ENCODE results near the gene CAMK2A.

Gene CAMK2A

DNA sequence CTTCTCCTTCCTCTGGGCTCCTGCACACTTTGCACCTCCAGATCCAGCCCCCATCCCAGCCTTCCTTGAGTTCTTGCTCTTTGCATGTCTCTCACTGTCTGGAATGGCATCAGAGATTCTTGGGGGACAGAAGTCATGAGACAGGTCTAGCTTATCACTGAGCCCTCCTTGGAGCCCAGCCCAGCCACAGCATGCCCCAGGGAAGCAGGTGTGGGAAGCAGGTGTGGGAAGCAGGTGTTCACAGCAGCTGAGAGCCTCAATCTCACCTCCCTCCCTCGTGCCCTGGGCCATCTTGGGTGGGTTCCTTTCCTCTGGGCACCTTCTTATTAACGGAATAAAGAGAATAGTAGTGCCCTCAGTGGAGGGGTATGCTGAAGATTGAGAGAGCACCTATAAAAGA, 72.5 kb downstream of the CAMK2A start:
- no peaks in the 10 kb centered on the region for H3K4me1 ChIP-seq (ENCODE audit: control insufficient read depth, insufficient read depth, low read length)
- H3K9me3 ChIP-seq (ENCODE audit: control insufficient read depth, insufficient read depth, low read depth, low read length), result no peaks in the 10 kb centered on the region
- no peak overlapping the region for H3K4me3 ChIP-seq (ENCODE audit: low read depth, low read length)
- CTCF ChIA-PET, result interaction anchor here (0.7 to 5.5 kb wide), 7 partner anchors 11 to 87 kb away, joined by 3 to 37 read pairs (median 4); no protein-coding TSS in a partner anchor
- POLR2A ChIA-PET, result no interaction called here
- H3K36me3 ChIP-seq (ENCODE audit: control insufficient read depth in 2 of 2, insufficient read depth in 1 of 2, low read length in 2 of 2), result no peaks in the 10 kb centered on the region
- TF ChIP-seq ZNF544 (tag by site-specific recombination; IDR thresholded peaks at IDR 0.05), result no peak
- H3K27ac ChIP-seq (ENCODE audit: extremely low read depth, low read depth, low read length), result no peak overlapping the region

DNA sequence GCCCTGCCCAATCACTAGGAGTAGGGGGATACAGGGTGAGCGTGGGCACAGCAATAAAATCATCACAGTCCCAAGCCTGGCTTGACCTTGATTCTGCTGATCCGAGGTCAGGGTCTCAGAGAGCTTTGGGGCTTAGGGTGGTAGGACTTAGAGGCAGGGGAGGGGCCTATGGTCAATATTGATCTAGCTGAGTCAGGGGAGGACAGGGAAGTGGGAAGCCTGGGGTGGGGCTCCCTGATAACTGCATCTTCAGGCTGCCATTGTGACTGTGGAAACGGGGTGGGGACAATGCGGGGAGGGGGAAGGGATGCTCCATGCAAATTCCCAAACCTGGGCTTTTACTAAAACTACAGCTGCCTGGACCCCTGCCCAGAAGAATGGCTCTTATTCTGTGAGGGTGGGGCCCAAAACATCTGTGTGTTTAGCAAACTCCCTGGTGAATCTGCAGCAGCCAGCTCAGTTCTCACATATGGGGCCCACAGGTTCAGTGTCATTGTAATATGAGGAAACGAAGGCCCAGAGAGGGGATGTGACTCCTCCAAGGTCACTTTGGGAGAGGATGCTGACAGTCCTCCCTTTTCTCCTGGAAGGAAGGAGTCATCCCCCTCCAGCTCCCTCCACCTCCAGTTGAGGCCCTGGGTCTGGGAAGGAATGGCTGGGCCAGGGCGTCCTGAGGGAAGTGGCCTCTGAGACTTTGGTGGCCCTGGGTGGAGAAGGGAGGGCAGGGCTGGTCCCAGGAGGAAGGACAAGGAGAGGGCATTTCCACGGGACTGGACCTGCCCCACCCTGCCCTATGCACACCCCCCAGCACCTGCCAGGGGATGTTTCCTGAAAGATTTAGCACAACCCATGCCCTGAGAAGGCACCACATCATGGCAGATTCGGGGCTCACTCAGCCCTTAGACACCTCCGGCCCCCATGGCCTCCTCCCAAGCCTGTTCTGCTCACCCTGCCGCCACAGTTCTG, 73.3 kb downstream of the CAMK2A start:
- ChIA-PET CTCF (interaction anchor here (0.5 to 5.5 kb wide), 9 partner anchors 10 to 391 kb away, joined by 3 to 37 read pairs (median 4); partner anchors contain the start of gene SLC26A2), POLR2A (no interaction called here)
- no peak overlapping the region for H3K4me3 ChIP-seq (ENCODE audit: low read depth, low read length)
- H3K36me3 ChIP-seq (ENCODE audit: control insufficient read depth in 2 of 2, insufficient read depth in 1 of 2, low read length in 2 of 2), result no peaks in the 10 kb centered on the region
- H3K27ac ChIP-seq (ENCODE audit: extremely low read depth, low read depth, low read length), result no peak overlapping the region
- TF ChIP-seq ZBTB20 (tag by site-specific recombination; IDR thresholded peaks at IDR 0.05) (no peak), ZSCAN30 (tag by site-specific recombination; IDR thresholded peaks at IDR 0.05) (no peak), ZNF184 (tag by site-specific recombination; IDR thresholded peaks at IDR 0.05) (no peak), ZNF114 (tag by site-specific recombination; IDR thresholded peaks at IDR 0.05) (no peak), OVOL3 (tag by site-specific recombination; IDR thresholded peaks at IDR 0.05) (no peak), ZNF133 (tag by site-specific recombination; IDR thresholded peaks at IDR 0.05) (no peak), ZNF792 (tag by site-specific recombination; IDR thresholded peaks at IDR 0.05) (no peak), ZBTB48 (tag by site-specific recombination; IDR thresholded peaks at IDR 0.05) (no peak), ZNF10 (tag by site-specific recombination; IDR thresholded peaks at IDR 0.05) (no peak), ZNF19 (tag by site-specific recombination; IDR thresholded peaks at IDR 0.05; ENCODE audit: low read depth) (no peak), BCL11A (tag by site-specific recombination; IDR thresholded peaks at IDR 0.05; ENCODE audit: low read depth) (no peak), ZNF155 (tag by site-specific recombination; IDR thresholded peaks at IDR 0.05) (no peak), ZNF843 (tag by site-specific recombination; IDR thresholded peaks at IDR 0.05) (no peak), ZNF132 (tag by site-specific recombination; IDR thresholded peaks at IDR 0.05; ENCODE audit: borderline replicate concordance) (no peak), ZNF112 (tag by site-specific recombination; IDR thresholded peaks at IDR 0.05) (no peak)
- TF ChIP-seq, protein P1, sequence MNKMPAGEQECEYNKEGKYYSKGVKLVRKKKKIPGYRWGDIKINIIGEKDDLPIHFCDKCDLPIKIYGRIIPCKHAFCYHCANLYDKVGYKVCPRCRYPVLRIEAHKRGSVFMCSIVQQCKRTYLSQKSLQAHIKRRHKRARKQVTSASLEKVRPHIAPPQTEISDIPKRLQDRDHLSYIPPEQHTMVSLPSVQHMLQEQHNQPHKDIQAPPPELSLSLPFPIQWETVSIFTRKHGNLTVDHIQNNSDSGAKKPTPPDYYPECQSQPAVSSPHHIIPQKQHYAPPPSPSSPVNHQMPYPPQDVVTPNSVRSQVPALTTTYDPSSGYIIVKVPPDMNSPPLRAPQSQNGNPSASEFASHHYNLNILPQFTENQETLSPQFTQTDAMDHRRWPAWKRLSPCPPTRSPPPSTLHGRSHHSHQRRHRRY (tag by site-specific recombination; IDR thresholded peaks at IDR 0.05), result no peak
- H3K4me1 ChIP-seq (ENCODE audit: control insufficient read depth, insufficient read depth, low read length), result no peaks in the 10 kb centered on the region
- no peaks in the 10 kb centered on the region for H3K9me3 ChIP-seq (ENCODE audit: control insufficient read depth, insufficient read depth, low read depth, low read length)

DNA sequence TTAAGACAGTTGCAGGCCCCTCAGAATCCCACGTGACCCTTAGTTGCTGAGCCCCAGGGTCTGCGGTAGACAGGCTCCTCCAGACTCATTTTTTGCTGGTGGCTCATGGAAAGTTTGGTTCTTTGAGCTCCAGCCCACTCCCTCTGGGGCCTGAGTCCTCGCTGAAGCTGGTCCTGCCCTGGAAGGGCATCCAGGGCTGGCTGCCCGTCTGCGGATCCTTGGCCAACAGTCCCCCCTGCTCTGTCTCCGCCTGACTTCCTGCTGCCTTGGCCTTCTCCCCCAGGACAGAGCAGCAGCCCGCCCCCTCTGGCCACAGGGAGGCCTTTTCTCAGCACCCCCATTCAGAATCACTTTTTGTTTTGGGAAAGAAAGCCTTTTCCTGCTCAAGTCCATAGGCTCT, 75.3 kb downstream of the CAMK2A start:
- H3K27ac ChIP-seq (ENCODE audit: extremely low read depth, low read depth, low read length), result no peak overlapping the region
- POLR2A ChIA-PET, result no interaction called here
- no peaks in the 10 kb centered on the region for H3K36me3 ChIP-seq (ENCODE audit: control insufficient read depth in 2 of 2, insufficient read depth in 1 of 2, low read length in 2 of 2)
- no peaks in the 10 kb centered on the region for H3K4me1 ChIP-seq (ENCODE audit: control insufficient read depth, insufficient read depth, low read length)
- H3K9me3 ChIP-seq (ENCODE audit: control insufficient read depth, insufficient read depth, low read depth, low read length), result no peaks in the 10 kb centered on the region
- H3K4me3 ChIP-seq (ENCODE audit: low read depth, low read length), result no peak overlapping the region
- CTCF ChIA-PET, result interaction anchor here (0.6 to 5.5 kb wide), 10 partner anchors 13 to 680 kb away, joined by 3 to 37 read pairs (median 4); no protein-coding TSS in a partner anchor
- TF ChIP-seq ZNF202 (tag by site-specific recombination; IDR thresholded peaks at IDR 0.05; ENCODE audit: borderline replicate concordance), result no peak
- TF ChIP-seq, protein P2, sequence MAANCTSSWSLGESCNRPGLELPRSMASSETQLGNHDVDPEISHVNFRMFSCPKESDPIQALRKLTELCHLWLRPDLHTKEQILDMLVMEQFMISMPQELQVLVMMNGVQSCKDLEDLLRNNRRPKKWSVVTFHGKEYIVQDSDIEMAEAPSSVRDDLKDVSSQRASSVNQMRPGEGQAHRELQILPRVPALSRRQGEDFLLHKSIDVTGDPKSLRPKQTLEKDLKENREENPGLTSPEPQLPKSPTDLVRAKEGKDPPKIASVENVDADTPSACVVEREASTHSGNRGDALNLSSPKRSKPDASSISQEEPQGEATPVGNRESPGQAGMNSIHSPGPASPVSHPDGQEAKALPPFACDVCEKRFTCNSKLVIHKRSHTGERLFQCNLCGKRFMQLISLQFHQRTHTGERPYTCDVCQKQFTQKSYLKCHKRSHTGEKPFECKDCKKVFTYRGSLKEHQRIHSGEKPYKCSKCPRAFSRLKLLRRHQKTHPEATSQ (tag by site-specific recombination; IDR thresholded peaks at IDR 0.05), result no peak
- TF ChIP-seq ZNF624 (tag by site-specific recombination; IDR thresholded peaks at IDR 0.05), result no peak
- TF ChIP-seq ZXDB (tag by site-specific recombination; IDR thresholded peaks at IDR 0.05), result no peak
- TF ChIP-seq, protein P3, sequence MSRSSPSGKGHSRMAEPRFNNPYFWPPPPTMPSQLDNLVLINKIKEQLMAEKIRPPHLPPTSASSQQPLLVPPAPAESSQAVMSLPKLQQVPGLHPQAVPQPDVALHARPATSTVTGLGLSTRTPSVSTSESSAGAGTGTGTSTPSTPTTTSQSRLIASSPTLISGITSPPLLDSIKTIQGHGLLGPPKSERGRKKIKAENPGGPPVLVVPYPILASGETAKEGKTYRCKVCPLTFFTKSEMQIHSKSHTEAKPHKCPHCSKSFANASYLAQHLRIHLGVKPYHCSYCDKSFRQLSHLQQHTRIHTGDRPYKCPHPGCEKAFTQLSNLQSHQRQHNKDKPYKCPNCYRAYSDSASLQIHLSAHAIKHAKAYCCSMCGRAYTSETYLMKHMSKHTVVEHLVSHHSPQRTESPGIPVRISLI (tag by site-specific recombination; IDR thresholded peaks at IDR 0.05), result no peak

Data from HEK293 (cell line).